GM18951 (cell line): ENCODE results near the gene TMEM198.

ENCODE experiments used
- POLR2A ChIP-seq: IDR thresholded peaks from 4 replicates; pipeline ENCODE4 v1.6.1; 2011; ENCODE audit warnings: mild to moderate bottlenecking; ENCODE audit not compliant: insufficient read length, insufficient read depth; ENCODE audit errors: extremely low read depth
- in situ Hi-C: fragments of 300-500 bp; cut with MboI; formaldehyde crosslinking; loops from one replicate; pipeline ENCODE4 v1.12.0; 2022; ENCODE audit warnings: low sequenced_read_pairs, mixed read lengths, inconsistent platforms; ENCODE audit not compliant: unreplicated experiment

TMEM198 gene

DNA sequence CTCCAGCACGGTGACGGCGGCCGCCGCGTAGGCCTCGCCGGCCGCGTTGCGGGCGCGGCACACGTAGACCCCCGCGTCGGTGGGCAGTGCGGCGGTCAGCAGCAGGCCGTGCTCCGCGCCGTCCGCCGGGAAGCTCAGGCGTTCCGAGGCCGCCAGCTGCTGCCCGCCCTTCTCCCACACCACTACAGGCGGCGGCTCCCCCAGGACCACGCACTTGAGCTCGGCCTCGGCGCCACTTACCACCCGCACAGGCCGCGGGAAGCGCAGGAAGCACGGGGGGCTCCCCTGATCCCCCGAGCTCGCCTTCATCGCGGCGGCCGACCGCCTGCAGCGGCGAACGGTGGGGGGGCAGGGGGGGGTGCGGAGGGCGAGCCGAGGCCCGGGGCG lies 27.1 kb downstream of the TMEM198 start:
- in situ Hi-C loops = no loop called here

DNA sequence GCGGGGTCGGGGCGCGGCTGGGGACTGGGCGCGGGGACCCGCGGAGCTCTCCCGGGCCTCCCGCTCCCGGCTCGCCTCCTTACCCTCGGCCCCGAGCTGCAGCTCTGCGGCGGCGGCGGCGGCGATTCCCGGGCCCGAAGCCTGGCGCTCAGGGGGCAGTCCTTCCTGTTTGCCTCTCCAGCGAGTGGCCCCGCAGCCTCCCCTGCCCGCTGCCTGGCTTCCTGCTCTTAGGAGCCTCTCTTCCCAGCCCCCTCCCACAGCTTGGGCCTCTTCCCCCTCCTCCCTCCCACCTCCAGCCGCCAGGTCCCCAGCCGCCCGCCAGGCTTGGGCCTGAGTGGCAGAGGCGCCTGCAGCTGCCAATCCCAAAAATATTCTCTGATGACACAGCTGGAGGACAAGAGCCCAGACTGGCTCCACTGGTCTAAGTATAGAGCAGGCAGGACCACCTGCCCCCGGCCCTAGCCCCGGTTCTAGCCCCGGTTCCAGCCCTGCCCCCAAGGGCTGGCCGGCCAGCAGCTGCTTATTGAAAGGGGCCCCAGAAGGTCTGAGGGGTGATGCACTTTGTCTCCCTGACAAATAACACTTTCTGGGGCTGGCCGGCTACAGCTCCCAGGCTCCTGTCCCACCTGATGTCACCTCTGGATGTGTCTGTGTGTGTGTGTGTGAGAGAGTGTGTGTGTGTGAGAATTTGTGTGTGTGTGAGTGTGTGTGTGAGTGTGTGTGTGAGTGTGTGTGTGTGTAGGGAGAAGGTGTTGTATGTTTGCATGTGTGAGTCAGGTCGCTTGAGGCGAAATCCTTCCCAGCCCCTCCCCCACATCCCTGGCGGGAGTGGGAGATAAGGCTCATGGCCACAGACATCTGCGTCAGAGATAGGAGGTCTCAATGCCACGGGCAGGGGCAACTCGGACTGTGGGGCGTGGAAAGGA lies 27.7 kb downstream of the TMEM198 start, which contains the start of gene OBSL1:
Gene OBSL1 (minus strand): TSS at position 229 of the 926 bp plus-strand sequence. CDS start 307 bp downstream, outside the sequence.
- in situ Hi-C loops = no loop called here
- no peak for TF ChIP-seq POLR2A

More for the DNA sequence above, 27.1 kb downstream of the TMEM198 start:
- TF ChIP-seq POLR2A = no peak

DNA sequence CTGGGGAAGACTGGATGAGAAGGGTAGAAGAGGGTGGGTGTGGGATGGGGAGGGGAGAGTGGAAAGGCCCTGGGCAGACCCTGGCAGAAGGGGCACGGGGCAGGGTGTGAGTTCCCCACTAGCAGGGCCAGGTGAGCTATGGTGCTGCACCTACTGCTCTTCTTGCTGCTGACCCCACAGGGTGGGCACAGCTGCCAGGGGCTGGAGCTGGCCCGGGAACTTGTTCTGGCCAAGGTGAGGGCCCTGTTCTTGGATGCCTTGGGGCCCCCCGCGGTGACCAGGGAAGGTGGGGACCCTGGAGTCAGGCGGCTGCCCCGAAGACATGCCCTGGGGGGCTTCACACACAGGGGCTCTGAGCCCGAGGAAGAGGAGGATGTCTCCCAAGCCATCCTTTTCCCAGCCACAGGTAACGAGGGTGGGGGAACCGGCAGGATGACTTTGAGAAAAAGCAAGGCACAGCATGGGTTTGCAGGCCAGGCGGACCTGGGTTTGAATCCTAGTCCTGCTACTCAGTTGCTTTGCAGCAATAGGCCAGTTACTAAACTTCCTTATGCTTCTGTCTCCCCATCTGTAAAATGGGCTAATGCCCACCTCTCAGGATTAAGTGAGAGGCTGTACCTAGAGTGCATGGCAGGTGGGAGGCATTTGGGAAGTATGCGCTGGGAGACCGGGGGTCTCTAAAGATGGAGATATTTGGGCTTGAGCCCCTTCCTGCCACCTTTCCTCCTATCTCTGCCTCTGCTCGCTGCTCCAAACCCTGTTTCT lies 28.6 kb downstream of the TMEM198 start, which contains the start of gene INHA:
Gene INHA (plus strand): TSS at position 74 of the 765 bp plus-strand sequence. CDS start 65 bp downstream, at position 139.
- in situ Hi-C loops = no loop called here
- TF ChIP-seq POLR2A = no peak

DNA sequence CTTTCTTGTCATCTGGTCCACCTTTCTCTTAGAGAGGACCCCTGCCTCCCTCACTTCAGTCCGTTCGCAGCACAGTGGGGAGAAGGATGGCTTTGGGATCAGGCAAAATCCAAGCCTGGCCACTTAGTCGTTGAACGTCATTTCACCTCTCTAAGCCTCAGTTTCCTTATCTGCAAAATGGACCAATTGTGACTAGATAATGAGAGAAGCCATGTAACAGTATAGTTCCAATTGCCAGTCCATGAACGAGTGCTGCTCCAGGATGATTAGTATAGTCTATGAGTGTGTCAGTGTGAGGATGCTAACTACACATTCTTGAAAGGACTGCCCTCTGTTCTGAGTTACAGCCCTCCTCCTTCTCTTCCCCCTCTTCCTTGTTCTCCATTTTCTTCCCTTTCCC lies 29.3 kb downstream of the TMEM198 start:
- in situ Hi-C loops = no loop called here
- TF ChIP-seq POLR2A = no peak

DNA sequence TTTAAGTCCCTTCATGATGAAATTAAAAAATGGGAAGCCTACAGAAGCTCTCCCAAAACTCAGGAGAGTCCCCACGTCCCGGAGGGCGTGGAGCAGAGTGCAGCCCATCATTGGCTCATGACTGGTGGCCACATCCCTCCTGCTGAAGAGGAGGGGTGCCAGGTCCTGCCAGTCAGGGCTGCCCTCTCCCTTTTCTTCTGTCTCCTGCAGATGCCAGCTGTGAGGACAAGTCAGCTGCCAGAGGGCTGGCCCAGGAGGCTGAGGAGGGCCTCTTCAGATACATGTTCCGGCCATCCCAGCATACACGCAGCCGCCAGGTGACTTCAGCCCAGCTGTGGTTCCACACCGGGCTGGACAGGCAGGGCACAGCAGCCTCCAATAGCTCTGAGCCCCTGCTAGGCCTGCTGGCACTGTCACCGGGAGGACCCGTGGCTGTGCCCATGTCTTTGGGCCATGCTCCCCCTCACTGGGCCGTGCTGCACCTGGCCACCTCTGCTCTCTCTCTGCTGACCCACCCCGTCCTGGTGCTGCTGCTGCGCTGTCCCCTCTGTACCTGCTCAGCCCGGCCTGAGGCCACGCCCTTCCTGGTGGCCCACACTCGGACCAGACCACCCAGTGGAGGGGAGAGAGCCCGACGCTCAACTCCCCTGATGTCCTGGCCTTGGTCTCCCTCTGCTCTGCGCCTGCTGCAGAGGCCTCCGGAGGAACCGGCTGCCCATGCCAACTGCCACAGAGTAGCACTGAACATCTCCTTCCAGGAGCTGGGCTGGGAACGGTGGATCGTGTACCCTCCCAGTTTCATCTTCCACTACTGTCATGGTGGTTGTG lies 30.9 kb downstream of the TMEM198 start:
- in situ Hi-C loops = no loop called here

DNA sequence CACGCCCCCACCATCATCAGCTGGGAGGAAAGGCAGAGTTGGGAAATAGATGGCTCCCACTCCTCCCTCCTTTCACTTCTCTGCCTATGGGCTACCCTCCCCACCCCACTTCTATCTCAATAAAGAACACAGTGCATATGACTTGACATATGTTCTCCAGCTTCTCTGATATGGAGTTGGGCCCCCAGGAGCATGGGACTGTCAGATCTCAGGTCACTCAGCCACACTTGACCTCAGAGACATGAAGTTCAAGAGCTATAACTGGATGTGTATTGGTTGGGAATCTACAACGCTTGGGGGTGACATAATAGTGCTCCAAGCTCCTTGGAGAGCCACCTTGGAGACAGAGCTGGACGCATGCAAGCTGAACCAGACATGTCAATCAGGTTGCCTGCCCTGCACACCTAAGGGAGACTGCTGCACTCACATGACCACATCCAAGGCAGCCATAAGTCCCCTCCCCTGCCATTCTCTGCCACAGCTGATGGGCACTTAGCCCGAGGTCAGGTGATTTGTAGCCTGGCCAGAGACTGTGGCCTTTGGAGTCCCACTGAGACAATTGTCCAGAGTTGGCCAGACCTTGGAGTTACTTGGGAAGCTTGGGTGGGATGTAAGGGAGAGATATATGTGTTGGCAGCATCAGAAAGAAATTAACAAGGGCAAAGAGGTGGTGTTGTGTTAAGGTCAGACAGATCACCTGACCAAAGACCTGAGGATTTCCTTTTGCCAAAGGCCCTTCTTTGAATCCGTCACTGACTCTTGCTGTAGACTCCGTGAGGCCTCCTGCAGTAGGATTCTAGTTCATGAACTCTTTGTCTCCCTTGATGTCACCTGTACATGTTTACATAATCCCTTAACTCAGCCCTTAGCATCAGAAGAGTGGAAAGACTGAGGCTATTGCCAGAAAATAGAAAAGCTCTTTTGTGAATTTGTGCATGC lies 32.0 kb downstream of the TMEM198 start:
- in situ Hi-C loops = no loop called here
- no peak for TF ChIP-seq POLR2A

More for the DNA sequence above, 30.9 kb downstream of the TMEM198 start:
- TF ChIP-seq POLR2A = no peak

DNA sequence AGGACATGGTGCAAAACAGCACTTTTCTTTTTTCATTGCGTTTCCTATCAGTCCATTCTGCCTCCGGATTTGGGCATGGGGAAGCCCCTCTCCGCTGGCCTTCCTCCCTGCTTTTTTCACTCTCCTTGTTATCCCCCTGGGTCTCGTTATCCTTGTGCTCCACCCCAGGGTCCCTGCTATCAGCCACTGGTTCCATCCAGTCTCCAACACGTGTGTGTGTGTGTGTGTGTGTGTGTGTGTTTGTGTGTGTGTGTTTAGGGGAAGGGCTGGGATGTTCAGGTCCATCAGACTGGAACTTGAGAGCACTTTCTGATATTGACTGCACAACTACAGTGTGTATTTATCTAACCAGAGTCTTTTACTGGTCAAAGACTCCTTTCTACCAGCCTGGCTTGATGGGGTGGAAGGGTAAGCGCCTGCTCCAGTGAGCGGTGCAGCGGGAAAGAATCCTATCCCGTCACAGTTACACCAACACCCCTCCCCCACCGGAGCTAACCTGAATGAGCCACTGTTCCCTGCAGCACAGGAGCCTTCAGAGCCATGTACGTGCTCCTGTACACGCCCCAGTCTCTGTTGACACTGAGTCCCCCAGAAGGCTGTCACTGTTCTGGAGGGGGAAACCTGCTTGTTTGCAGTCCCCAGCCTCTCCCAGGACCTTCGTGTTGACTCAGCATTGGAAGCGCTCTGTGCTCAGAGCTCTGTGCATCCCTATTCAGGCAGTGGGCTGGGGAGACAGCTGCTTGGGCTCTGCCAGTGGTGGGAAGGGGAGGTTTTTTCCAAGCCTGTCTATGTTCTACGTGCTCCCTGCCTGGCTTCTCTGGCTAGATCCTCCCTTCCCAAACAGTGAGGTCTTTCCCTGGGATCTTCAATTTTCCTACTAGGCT lies 32.9 kb downstream of the TMEM198 start:
- TF ChIP-seq POLR2A = no peak
- in situ Hi-C loops = no loop called here

DNA sequence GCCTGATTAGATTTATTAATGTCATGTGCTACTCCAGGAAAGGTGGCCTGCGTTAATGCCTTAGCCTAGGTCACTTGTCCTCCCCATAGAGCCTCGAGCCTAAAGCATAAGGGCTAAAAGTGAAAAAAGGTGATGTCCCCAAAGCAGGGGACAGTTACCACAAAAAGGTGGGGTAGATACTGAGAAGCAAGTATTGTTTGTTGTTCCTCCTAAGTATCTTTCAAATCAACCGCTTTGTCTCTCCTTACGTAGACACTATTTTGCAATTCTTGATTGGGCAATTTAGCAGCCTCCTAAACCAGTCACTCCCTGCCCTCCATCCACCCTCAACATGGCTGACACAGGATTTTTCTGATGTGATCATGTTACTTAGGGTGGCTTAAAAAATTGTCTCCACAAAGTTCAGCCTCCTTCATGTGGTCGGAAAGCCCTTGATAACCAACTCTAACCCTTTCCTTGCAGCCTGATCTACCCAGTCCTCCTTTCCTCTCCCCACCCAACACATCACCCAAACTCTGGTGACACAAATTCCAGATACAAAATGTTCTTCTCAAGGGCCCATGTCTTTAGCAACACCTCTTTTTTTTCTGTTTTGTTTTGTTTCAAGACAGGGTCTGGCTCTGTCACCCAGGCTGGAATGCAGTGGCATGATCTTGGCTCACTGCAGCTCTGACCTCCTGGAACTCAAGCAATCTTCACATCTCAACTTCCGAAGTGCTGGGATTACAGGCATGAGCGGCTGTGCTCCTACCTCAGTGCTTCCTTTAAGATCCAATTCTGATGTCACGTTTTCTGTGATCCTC lies 35.2 kb downstream of the TMEM198 start:
- in situ Hi-C loops = no loop called here

DNA sequence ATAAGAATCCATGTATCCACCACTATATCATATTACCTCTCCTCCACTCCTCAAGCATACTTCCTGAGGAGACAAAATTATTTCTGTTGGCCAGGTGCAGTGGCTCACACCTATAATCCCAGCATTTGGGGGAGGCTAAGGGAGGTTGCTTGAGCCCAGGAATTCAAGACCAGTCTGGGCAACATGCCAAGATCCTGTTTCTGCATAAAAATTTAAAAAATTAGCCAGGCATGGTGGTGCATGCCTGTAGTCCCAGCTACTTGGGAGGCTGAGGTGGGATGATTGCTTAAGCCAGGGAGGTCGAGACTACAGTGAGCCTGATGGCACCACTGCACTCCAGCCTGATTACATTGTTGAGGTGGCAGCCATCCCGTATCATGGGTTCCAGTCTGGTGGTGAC lies 37.5 kb downstream of the TMEM198 start:
- TF ChIP-seq POLR2A = no peak
- in situ Hi-C loops = no loop called here

More for the DNA sequence above, 35.2 kb downstream of the TMEM198 start:
- no peak for TF ChIP-seq POLR2A

DNA sequence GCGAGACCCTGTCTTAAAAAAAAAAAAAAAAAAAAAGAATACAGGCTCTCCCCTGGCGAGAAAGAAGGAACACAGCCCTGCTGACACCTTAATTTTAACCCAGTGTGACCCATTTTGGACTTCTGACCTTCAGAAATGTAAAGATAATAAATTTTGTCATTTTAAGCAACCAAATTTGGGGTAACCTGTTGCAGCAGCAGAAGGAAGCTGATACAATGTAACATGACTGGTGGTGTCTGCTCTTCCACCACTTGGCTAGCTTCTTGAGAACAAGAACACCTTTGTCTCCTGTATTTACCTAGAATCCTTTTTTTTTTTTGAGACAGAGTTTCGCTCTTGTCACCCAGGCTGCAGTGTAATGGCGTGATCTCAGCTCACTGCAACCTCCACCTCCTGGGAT lies 47.3 kb downstream of the TMEM198 start:
- no peak for TF ChIP-seq POLR2A
- in situ Hi-C loops = no loop called here
